ENCODE measurements around the gene TMC8. TPM values are rescaled to one million over a fixed set of nuclear protein-coding genes. Genes with fewer than 3 reads are reported as not detected.

Gene TMC8
- total and polyA plus RNA-seq, 8 donors, result 1.6 to 19.8 (median 4.3) TPM

DNA sequence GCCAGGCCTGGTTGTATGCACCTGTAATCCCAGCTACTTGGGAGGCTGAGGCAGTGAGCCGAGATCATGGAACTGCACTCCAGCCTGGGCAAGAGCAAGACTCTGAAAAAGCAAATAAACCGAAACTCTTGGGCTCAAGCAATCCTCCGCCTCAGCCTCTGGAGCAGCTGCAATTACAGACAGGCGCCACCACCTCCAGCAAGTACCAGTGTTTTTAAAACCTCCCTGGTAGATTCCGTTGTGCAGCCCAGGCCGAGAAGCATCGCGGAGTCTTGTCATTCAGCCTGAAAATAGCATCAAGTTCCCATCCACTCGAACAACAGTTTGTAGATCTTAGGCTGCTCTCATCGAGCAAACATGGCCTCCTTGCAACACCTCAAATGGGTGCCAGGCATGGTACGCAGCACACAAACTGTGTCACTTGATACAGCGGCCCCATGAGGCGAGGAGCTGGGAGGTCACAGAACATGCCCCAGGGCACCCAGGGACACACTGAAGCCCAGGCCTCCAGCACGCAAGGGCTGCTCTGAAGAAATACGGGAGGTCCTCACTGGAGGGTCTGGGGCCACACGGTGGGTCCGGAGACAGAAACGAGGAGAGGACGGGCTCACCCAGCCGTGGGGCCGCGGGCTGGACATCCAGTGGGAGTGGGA lies 20.1 kb upstream of the TMC8 start:
- intact Hi-C loops (cut with DNase I; ENCODE audit: low total_unique reads), result loop anchor here (5.0 kb wide), 2 partner anchors 67 to 147 kb away; no protein-coding TSS in a partner anchor
- no peak for DNase-seq
- Histone ChIP-seq H3K4me1 (peaks cover 6 to 40% (median 15%) of the 10 kb centered on the region in 4 donors), H3K27me3 (no peaks in the 10 kb centered on the region), H3K36me3 (peaks cover 10 to 59% (median 37%) of the 10 kb centered on the region in 4 donors), H3K4me3 (no peak overlapping the region), H3K9me3 (no peaks in the 10 kb centered on the region), H3K27ac (no peak overlapping the region)
- WGBS, 5 donors, result 84 to 92% (median 86%) methylated on average over 22 of the region's 22 CpGs
- no peak for TF ChIP-seq POLR2A (IDR thresholded peaks at IDR 0.05)
- TF ChIP-seq EP300 (IDR thresholded peaks at IDR 0.05), result no peak
- TF ChIP-seq, protein P1, sequence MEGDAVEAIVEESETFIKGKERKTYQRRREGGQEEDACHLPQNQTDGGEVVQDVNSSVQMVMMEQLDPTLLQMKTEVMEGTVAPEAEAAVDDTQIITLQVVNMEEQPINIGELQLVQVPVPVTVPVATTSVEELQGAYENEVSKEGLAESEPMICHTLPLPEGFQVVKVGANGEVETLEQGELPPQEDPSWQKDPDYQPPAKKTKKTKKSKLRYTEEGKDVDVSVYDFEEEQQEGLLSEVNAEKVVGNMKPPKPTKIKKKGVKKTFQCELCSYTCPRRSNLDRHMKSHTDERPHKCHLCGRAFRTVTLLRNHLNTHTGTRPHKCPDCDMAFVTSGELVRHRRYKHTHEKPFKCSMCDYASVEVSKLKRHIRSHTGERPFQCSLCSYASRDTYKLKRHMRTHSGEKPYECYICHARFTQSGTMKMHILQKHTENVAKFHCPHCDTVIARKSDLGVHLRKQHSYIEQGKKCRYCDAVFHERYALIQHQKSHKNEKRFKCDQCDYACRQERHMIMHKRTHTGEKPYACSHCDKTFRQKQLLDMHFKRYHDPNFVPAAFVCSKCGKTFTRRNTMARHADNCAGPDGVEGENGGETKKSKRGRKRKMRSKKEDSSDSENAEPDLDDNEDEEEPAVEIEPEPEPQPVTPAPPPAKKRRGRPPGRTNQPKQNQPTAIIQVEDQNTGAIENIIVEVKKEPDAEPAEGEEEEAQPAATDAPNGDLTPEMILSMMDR (IDR thresholded peaks at IDR 0.05), result no peak
- no peak for TF ChIP-seq POLR2AphosphoS5 (IDR thresholded peaks at IDR 0.05)

DNA sequence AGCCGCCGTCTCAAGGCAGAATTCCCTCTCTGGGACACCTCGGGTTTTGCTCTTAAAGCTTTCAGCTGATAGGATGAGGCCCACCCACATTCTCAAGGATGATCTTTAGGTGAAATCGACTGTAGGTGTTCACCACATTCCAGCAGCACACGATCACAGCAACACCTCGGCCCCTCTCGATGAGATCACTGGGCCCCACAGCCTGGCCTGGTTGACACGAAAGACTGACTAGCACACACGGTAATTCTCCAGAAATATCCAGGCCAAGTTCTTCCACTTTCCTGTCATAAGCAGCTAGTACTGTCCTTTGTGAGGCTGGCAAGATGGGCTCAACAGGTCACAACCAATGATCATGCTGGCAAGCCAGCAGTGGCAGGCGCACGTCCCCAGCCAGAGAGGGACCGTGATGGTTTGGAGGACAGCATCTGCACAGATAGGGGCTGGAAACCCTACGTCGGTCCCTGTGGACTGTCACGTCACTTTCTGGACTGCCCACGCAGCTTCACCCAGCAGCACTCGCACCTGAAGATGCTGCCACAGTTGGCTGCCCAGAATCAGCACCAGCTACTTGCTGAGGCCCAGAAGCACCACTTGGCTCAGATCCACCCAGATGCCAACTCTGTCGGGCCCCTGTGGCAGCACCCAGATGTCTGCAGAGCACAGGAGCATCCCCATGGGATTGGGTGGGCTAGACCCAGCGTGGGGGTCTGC lies 19.4 kb upstream of the TMC8 start:
- intact Hi-C loops (cut with DNase I; ENCODE audit: low total_unique reads), result loop anchor here (5.0 kb wide), 2 partner anchors 66 to 146 kb away; no protein-coding TSS in a partner anchor
- DNase-seq, result no peak
- no peak for TF ChIP-seq POLR2AphosphoS5 (IDR thresholded peaks at IDR 0.05)
- TF ChIP-seq, protein P1 (IDR thresholded peaks at IDR 0.05), result no peak
- no peak for TF ChIP-seq POLR2A (IDR thresholded peaks at IDR 0.05)
- TF ChIP-seq EP300 (IDR thresholded peaks at IDR 0.05), result no peak

DNA sequence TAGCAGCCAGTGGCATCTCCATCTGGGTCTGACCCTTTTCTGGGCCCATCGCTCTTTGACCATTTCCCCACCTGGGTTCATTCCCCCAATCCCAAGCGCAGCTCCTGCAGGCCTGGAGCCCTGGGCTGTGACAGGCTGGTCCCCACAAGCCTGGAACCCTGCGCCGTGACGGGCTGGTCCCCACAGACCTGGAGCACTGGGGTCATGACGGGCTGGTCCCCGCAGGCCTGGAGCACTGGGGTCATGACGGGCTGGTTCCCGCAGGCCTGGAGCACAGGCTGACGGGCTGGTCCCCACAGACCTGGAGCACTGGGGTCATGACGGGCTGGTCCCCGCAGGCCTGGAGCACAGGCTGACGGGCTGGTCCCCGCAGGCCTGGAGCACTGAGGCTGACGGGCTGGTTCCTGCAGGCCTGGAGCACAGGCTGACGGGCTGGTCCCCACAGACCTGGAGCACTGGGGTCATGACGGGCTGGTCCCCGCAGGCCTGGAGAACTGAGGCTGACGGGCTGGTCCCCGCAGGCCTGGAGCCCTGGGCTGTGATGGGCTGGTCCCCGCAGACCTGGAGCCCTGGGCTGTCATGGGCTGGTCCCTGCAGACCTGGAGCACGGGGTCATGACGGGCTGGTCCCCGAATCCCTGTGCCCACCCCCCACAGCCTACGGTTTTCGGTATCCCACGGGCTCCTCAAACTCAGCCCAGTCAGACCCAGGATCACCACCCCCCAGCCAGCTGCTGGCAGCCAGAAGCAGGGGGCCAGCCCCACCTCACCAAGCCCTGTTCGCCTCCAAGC lies 18.6 kb upstream of the TMC8 start:
- peaks cover 10 to 59% (median 35%) of the 10 kb centered on the region in 4 donors for H3K36me3 ChIP-seq
- no peak overlapping the region for H3K4me3 ChIP-seq
- H3K9me3 ChIP-seq, result no peaks in the 10 kb centered on the region
- H3K27me3 ChIP-seq, result no peaks in the 10 kb centered on the region
- peaks cover 6 to 34% (median 13%) of the 10 kb centered on the region in 4 donors for H3K4me1 ChIP-seq
- 87 to 94% (median 91%) methylated on average over 17 to 28 of the region's 28 CpGs for WGBS, 5 donors
- intact Hi-C loops (cut with DNase I; ENCODE audit: low total_unique reads), result loop anchor here (5.0 kb wide), 2 partner anchors 65 to 145 kb away; no protein-coding TSS in a partner anchor
- TF ChIP-seq, protein P1 (IDR thresholded peaks at IDR 0.05), result no peak
- no peak for TF ChIP-seq EP300 (IDR thresholded peaks at IDR 0.05)
- TF ChIP-seq POLR2A (IDR thresholded peaks at IDR 0.05), result no peak
- no peak for TF ChIP-seq POLR2AphosphoS5 (IDR thresholded peaks at IDR 0.05)
- H3K27ac ChIP-seq, result no peak overlapping the region
- no peak for DNase-seq

More for the DNA sequence above, 19.4 kb upstream of the TMC8 start:
- Histone ChIP-seq H3K27me3 (no peaks in the 10 kb centered on the region), H3K9me3 (no peaks in the 10 kb centered on the region), H3K4me3 (no peak overlapping the region), H3K27ac (no peak overlapping the region), H3K4me1 (peaks cover 6 to 33% (median 13%) of the 10 kb centered on the region in 4 donors), H3K36me3 (peaks cover 10 to 59% (median 37%) of the 10 kb centered on the region in 4 donors)
- WGBS, 5 donors, result 80 to 90% (median 87%) methylated on average over 19 of the region's 19 CpGs

Data from stomach (tissue), 9 donors.